Calu3 (cell line): ENCODE data around the gene AJAP1. TPM values are rescaled to one million over a fixed set of nuclear protein-coding genes. Genes with fewer than 3 reads are reported as not detected.

ENCODE experiments used
- BruUV-seq: library from RNA; stranded (reverse); fragments of 400-500 nt; replicated peaks from 2 replicates; lab custom pipeline; 2021; lab: Mats Ljungman, UMichigan
- CTCF ChIA-PET: fragments of 300-600 bp; sonication (Branson Sonifier 250); formaldehyde crosslinking; loops from one replicate; lab custom pipeline; 2022; ENCODE audit warnings: antibody characterized with exemption; lab: Charles Lee
- DNase-seq: peaks from one replicate; pipeline ENCODE4 v3.0.0; 2022
- H3K27ac Mint-ChIP-seq: one replicate; pipeline ENCODE4 v1.8.0; 2022; ENCODE audit warnings: mixed read lengths; ENCODE audit not compliant: unreplicated experiment
- H3K27me3 Mint-ChIP-seq: one replicate; pipeline ENCODE4 v1.8.0; 2022; ENCODE audit warnings: mixed read lengths; ENCODE audit not compliant: unreplicated experiment
- H3K36me3 Mint-ChIP-seq: one replicate; pipeline ENCODE4 v1.8.0; 2022; ENCODE audit warnings: mild to moderate bottlenecking, moderate library complexity, mixed read lengths; ENCODE audit not compliant: insufficient read depth, unreplicated experiment
- H3K4me1 Mint-ChIP-seq: one replicate; pipeline ENCODE4 v1.8.0; 2022; ENCODE audit warnings: mild to moderate bottlenecking, low read depth, mixed read lengths; ENCODE audit not compliant: unreplicated experiment
- H3K4me3 Mint-ChIP-seq: one replicate; pipeline ENCODE4 v1.8.0; 2022; ENCODE audit warnings: mild to moderate bottlenecking, low read depth, moderate library complexity, mixed read lengths; ENCODE audit not compliant: unreplicated experiment
- H3K9me3 Mint-ChIP-seq: one replicate; pipeline ENCODE4 v1.8.0; 2022; ENCODE audit warnings: low read depth, mixed read lengths; ENCODE audit not compliant: unreplicated experiment
- intact Hi-C: fragments of 100-400 bp; cut with micrococcal nuclease; formaldehyde crosslinking; loops from one replicate; pipeline ENCODE4 v1.10.0; 2022; ENCODE audit not compliant: unreplicated experiment
- total RNA-seq: library from RNA; stranded (reverse); gene quantifications from 2 replicates; pipeline ENCODE4 v1.2.3, GENCODE V29; 2022
- TF ChIP-seq, protein P1 (sequence below): fragments of 200-600 bp; IDR thresholded peaks from one replicate; pipeline ENCODE4 v1.8.0; 2022; ENCODE audit warnings: antibody characterized with exemption; ENCODE audit not compliant: unreplicated experiment

Gene AJAP1
- total RNA-seq, 1 experiment from 2014 or later, result not detected

- CTCF ChIA-PET, result no interaction called here
- H3K36me3 Mint-ChIP-seq, result no peaks in the 10 kb centered on the region
- no peak overlapping the region for H3K27ac Mint-ChIP-seq
- DNase-seq, result no peak
- no peak overlapping the region for H3K4me3 Mint-ChIP-seq
- intact Hi-C loops, result no loop called here
- H3K9me3 Mint-ChIP-seq, result peaks cover 8% of the 10 kb centered on the region
- no TSS peak for BruUV-seq
- no peaks in the 10 kb centered on the region for H3K27me3 Mint-ChIP-seq
- H3K4me1 Mint-ChIP-seq, result no peaks in the 10 kb centered on the region
- TF ChIP-seq, protein P1, sequence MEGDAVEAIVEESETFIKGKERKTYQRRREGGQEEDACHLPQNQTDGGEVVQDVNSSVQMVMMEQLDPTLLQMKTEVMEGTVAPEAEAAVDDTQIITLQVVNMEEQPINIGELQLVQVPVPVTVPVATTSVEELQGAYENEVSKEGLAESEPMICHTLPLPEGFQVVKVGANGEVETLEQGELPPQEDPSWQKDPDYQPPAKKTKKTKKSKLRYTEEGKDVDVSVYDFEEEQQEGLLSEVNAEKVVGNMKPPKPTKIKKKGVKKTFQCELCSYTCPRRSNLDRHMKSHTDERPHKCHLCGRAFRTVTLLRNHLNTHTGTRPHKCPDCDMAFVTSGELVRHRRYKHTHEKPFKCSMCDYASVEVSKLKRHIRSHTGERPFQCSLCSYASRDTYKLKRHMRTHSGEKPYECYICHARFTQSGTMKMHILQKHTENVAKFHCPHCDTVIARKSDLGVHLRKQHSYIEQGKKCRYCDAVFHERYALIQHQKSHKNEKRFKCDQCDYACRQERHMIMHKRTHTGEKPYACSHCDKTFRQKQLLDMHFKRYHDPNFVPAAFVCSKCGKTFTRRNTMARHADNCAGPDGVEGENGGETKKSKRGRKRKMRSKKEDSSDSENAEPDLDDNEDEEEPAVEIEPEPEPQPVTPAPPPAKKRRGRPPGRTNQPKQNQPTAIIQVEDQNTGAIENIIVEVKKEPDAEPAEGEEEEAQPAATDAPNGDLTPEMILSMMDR, result no peak
Observed at GRCh38 chr1:4612991-4613390, 41.4 kb upstream of the AJAP1 start.

DNA sequence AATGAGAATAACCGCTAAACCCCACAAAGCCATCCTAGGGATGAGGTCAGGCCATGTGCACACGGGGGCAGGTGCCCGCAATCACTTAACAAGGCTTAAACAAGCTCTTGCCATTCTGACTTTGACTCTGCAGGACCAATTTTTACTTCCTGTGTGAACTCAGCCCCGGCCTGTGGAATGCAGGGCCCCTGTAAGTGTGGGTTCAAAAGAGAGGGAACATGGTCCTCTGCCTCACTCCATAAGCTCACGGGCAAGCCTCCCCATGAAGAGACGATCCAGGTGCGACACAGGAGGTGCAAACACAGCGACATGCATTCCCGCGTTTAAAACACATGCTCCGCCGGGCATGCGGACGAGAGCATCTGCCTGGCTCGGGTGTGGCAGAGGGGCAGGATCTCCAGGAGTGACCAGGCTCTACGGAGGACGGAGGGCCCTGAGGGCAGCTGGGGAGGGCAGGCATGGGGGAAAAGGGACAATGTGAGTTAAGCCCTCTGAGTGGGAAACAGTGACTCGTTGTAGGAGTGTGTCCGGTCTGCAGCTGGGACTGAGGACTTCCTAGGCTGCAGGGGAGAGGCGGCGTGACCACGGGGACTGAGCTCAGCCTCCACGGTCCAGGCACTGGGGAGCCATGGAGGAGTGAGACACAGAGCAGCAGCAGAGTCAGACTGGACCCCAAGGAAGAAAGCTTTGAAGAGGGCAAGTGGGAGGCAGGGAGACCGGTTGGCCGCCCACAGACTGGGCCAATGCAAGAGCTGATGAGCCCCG is 40.6 kb upstream of the AJAP1 start:
- Mint-ChIP-seq H3K36me3 (no peaks in the 10 kb centered on the region), H3K9me3 (peaks cover 8% of the 10 kb centered on the region), H3K4me3 (no peak overlapping the region), H3K27ac (no peak overlapping the region), H3K27me3 (no peaks in the 10 kb centered on the region), H3K4me1 (no peaks in the 10 kb centered on the region)
- no TSS peak for BruUV-seq
- TF ChIP-seq, protein P1, result no peak
- intact Hi-C loops, result no loop called here
- CTCF ChIA-PET, result no interaction called here
- no peak for DNase-seq

DNA sequence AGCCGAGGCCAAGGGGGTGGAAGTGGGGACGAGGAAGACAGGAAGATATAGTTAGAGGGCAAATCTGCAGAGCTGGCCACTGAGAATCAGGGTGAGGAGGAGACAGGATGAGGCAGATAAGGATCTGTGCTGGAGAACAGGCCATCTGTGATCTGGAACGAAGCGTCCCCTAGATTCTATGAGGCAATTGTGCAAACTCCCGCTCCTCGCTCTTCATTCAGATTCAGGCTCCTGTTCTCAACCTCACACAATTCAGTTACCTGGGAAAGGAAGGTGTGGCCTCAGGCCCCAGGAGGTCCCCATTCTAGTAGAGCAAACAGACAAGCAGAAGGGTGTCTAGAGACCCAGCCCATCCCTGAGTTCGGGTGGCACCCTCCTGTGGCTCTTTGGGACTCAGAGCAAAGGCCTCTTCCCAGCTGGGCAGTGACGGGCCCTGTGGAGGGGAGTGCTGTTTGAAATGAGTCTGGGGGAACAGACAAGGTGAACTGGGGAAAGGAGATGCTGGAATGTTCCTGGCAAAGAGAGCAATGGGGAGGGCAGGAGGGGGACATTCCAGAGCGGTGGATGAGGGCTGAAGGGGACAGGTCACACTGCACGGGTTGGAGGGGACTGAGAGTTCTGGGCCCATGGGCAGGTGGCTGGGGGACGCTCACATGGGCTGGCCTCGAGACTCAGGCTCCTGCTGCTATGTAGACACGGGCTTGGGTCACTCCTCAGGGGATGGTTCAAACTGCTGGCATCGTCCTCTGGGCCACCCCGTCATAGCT is 39.9 kb upstream of the AJAP1 start:
- H3K27ac Mint-ChIP-seq, result no peak overlapping the region
- H3K36me3 Mint-ChIP-seq, result no peaks in the 10 kb centered on the region
- CTCF ChIA-PET, result no interaction called here

DNA sequence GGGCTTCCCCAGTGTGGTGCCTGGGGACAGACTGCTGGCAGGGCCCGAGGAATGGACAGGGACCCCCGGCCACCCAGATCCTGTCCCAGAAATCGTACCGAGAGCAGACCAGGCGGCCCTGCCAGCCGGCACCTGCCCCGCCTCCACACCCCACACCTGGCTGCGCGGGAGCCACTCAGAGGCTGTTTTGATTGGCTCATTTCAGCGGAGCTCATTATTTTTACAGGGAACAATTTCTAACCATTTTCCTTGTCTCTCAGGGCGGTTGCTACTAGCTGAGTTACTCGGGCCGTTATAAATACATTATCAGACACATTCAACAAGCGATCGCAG is 39.3 kb upstream of the AJAP1 start:
- peaks cover 8% of the 10 kb centered on the region for H3K9me3 Mint-ChIP-seq
- H3K4me3 Mint-ChIP-seq, result no peak overlapping the region
- BruUV-seq, result no TSS peak
- H3K27me3 Mint-ChIP-seq, result no peaks in the 10 kb centered on the region
- H3K36me3 Mint-ChIP-seq, result no peaks in the 10 kb centered on the region
- H3K27ac Mint-ChIP-seq, result no peak overlapping the region
- intact Hi-C loops, result no loop called here
- no peaks in the 10 kb centered on the region for H3K4me1 Mint-ChIP-seq
- DNase-seq, result no peak
- CTCF ChIA-PET, result no interaction called here
- TF ChIP-seq, protein P1, result no peak

More for the DNA sequence above, 39.9 kb upstream of the AJAP1 start:
- TF ChIP-seq, protein P1, result no peak
- intact Hi-C loops, result no loop called here
- no peak overlapping the region for H3K4me3 Mint-ChIP-seq
- no peaks in the 10 kb centered on the region for H3K4me1 Mint-ChIP-seq
- no peak for DNase-seq
- no TSS peak for BruUV-seq
- H3K9me3 Mint-ChIP-seq, result peaks cover 8% of the 10 kb centered on the region
- H3K27me3 Mint-ChIP-seq, result no peaks in the 10 kb centered on the region
